CD4-positive, alpha-beta T cell treated with Interleukin-17A for 1 hour (primary cell): Measurements from ENCODE around the gene KIF17.

Experiments used
- DNase-seq: peaks from one replicate; pipeline ENCODE4 v3.0.0-alpha.2; 2020

KIF17 gene

DNA sequence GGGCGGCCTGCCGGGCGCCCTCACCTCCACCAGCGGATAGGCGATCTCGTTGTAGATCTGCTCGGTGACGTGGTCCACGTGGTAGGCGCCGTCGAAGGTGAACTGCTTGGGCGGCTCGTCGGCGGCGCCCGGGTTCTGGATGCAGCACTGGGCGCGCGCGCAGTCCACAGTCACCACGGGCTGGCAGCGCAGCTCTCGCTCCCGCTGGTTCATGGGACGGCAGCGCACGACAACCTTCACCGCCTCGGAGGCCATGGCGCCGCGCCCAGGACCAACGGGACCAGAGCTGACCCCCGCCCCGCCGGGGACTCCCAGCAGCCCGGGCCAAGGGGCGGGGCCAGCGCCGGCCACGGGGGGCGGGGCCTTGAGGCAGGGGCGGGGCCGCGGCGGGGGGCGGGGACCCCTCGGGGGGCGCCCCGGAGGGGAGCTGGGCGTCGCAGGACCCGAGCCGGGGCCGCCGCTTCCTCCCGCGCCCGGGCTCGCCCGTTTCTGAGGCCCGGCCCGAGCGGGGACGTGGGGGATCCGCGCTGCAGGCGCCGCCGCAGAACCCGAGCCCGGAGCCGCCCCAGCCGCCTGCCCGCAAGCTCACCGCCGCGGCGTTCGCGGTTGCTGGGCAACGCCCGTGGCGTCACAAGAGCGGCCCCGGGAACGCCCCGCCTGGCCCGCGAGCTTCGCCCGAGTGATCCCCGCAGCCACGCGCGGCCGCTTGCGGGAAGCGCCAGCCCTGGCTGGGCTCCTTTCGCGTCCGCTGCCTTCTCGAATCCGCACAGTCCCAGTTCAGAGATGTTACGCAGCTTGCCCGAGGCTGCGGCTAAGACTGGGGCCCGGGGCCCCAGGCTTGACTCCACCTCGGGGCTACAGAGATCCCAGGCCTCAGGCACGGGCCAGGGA is at the start of gene KIF17:
TSS of gene KIF17 (minus strand) at position 556 of the 891 bp plus-strand sequence. CDS start at position 255, 301 bp downstream.
- peak; percentile 75 for DNase-seq

DNA sequence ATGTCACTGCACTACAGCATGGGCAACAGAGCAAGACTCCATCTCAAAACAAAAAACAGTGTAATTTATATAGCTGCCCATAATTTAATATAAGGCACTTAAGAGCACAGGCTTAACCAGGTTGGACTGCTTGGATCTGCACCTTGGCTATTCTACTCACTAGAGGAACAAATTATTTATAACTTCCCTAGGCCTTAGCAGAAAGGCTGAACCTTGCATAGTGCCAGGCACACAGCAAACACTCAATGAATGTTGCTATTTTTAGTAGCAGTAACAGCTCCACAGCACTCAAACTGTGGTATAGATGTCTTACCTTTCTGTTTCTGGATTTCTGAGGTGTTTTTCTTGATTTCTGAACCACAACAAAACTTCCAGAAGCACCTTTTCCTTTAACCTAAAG is 49.5 kb upstream of the KIF17 start:
- DNase-seq: no peak

DNA sequence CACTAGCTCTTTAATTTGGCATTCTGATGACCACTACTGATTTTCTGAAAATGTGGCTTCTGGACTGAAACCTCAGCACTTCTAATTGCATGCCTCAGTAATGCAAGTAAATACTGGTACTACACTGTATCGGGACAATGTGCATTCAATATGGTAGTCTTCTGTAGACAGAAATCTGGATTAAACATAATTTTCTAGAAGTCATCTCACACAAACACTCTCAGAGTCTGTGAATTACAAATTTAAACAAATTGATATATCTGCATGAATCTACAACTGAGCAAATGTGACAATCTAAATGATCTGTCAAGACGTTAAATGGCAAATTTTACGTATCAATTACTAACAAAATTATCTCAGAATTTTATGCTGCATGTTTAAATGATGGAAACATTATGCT is 45.6 kb upstream of the KIF17 start:
- DNase-seq: no peak

DNA sequence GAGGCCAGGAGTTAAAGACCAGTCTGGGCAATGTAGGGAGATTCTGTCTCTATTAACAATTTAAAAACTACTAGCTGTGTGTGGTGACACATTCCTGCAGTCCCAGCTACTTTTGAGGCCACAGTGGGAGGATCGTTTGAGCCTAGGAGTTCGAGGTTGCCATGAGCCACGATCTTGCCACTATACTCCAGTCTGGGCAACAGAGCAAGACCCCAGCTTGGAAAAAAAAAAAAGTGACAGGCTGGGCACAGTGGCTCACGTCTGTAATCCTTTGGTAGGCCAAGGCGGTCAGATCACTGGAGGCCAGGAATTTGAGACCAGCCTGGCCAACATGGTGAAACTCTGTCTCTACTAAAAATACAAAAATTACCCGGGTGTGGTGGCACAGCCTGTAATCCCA is 42.5 kb upstream of the KIF17 start:
- DNase-seq: no peak

DNA sequence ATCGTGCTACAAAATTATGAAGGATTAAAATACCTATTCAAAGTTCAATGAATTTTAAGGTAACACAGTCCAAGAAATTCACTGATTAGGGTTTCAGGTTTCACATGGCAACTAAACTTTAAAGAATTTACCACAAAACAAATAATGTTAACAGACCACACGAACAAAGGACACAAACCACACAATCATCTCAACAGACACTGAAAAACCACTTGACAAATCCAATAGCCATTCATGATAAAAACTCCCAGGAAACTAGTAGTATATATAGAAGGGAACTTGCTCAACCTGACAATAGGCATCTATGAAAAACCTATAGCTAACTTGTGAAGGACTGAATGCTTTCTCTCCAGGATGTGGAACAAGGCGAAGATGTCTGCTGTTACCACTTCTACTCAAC is 35.8 kb upstream of the KIF17 start:
- DNase-seq: no peak

DNA sequence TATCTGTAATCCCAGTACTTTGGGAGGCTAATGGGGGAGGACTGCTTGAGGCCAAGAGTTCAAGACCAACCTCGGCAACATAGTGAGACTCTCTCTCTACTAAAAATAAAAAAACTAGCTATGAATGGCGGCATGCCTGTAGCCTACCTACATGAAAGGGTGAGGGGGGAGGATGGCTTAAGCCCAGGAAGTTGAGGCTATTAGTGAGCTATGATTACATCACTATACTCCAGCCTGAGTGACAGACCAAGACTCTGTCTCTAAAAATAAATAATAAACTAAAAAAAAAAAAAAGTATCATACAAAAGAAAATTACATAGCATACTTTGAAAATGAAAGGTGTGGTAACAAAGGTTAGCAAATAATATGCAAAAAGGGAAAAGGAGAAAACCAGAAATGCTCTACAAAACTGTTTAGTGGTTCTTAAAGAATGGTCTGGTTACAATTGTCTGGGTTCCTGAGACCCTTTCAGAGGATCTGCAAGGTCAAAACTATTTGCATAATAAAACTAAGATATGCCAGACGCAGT is 33.7 kb upstream of the KIF17 start:
- DNase-seq: no peak

DNA sequence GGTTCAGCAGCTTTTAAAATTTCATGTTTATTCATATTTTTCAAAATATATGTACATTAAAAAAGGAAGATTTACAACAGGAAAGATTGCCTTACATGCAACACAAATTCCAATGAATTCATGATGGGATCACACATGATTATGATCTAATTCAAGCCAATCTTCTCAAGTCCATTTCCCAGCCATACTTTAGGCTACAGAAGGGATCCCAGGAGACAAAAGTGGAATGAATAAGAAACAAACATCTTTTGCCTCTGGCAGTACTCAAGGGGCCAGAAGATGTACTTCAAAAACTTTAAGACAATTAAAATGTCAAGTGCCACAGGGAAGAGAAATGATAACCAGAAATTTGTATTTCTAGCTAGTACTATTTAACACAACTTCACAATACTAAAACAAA is 24.9 kb upstream of the KIF17 start:
- DNase-seq: no peak

DNA sequence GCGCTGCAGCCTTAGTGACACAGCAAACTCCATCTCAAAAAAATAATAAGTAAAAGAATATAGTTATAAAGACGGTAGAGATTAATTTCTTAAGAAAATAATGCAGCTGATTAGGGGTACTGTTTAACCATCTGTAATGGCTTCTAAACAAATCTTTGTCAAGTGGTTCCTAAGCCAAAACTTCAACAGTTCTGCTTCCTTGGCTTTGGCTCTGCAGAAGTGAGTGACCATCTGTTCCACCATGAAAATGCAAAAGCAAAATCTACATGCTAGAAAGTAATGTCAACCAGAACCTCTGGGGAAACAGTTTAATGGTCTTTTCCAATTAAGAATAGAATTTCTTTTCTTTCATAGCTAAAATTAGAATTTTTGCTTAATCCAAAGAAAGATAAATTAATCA is 23.0 kb upstream of the KIF17 start:
- DNase-seq: no peak

DNA sequence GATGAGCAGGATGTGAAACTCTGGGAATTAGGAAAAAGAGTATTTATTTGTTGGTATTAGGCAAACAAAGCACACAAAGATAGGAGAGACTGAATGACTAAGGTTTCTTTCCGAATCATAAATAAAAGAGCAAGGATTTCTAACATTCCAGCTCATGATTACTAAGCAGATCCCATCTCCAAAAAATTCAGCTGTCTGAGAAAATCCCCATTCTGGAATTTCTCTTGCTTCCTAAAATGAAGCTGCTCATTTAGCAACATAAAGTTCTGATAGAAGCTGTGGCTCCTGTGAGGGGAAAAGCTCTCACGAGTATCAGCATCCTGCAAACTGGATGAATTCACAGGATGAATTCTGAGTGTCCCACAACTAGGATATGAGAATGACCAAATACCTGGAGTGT is 21.4 kb upstream of the KIF17 start:
- DNase-seq: no peak

DNA sequence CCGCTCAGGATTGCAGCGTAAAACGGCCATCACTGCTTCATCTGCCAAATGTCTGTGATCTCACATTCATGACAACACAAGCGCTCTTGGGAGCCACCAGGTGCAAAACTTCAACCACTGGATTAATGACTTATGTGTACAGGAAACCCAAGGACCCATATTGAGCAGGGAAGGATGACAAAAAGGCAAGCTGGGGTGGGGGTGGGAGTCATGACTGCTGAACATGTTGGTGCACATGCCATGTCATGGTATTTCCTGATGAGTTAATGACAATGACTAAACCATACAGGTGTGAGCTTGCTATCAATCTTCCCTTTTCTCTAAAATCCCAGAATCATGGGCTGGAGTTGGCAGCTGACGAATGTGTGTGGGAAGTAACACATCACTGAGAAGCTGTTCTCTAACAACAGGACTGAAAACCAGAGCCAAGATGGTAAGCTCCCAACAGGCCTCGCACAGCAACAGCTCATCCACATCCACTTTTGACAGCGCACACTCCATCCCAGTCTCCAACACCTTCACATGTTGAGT is 17.8 kb upstream of the KIF17 start:
- DNase-seq: no peak

DNA sequence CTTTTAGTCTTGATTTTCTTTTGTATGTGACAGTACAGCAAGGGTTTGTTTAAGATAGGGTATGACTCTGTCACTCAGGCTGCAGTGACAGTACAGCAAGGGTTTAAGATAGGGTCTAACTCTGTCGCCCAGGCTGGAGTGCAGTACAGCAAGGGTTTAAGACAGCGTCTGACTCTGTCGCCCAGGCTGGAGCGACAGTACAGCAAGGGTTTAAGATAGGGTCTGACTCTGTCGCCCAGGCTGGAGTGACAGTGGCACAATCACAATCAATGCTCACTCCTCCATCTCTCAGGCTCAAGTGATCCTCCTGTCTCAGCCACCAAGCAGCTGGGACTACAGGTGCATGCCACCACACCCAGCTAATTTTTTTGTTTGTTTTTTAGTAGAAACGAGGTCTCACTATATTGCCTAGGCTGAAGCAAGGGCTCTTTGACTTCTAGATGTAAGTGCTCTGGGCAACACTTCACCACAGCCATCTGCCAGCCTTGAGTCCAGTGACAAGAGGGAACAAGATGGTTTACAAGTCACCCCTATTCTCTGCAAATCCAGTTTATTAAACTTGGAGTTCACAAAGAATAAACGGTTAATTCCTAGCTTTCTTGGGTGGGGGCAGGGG is 15.7 kb upstream of the KIF17 start:
- no peak for DNase-seq

DNA sequence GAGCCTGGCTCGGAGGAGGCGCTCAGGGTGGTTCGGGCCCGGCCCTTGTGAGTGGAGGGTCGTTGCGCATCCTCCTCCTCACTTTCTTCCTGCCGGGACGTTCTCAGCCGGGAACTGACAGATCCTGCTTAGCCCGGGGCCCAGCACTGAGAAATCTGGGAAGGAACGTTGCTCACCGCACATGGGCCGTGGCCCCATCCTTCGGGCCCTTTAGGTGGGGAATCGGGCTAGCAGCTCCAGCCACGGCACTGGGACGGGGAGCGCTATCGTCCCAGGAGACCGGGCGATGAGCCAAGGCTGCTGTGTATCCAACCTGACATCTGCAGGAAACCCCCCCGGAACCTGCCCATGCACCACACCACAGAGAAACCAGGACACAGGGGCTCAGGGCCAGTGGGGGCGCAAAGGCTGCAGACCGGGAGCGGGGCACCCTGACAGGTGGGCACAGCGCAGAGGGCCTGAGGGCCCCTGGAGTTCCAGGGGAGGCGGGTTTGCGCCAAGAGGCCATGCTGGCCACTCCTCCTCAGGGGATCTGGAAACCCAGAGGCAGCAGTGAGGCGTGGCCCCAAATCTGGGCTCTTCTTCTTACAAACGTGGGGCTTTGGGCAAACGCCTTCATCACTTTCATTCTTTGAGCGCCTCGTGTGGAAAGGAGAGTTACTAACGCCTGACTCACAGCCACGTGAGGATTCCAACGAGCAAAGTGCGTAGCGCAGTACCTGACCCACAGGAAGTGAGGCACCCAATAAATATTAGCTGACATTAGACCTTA is 15.0 kb upstream of the KIF17 start, which contains the start of gene SH2D5:
TSS of gene SH2D5 (minus strand) at position 116 of the 772 bp plus-strand sequence. CDS start 4,659 bp downstream, outside the sequence.
- DNase-seq: peak; percentile 77

DNA sequence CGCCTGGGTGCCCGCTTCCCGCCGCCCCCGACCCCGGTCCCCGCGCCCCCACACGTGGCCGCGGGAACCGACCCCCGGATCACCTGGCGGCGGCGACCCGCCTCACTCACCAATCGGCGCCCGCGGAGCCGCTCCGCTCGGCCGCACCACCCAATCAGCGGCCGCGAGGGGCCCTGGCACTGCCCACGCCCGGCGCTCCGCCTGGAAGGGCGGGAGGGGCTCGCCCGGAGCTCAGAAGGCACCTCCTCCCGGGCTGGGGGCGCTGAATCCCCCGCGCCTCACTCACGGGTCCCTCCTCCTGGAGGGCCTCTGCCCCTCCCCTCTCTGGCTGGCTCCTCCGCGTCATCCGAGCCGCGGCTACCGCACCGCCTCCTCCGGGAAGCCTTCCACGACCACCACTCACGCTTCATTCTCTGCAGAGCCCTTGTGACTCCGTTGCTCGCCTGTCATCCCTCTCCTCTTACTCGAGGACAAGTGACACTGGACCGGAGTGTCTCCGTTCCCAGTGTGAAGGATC is 14.3 kb upstream of the KIF17 start:
- DNase-seq: peak; percentile 65

DNA sequence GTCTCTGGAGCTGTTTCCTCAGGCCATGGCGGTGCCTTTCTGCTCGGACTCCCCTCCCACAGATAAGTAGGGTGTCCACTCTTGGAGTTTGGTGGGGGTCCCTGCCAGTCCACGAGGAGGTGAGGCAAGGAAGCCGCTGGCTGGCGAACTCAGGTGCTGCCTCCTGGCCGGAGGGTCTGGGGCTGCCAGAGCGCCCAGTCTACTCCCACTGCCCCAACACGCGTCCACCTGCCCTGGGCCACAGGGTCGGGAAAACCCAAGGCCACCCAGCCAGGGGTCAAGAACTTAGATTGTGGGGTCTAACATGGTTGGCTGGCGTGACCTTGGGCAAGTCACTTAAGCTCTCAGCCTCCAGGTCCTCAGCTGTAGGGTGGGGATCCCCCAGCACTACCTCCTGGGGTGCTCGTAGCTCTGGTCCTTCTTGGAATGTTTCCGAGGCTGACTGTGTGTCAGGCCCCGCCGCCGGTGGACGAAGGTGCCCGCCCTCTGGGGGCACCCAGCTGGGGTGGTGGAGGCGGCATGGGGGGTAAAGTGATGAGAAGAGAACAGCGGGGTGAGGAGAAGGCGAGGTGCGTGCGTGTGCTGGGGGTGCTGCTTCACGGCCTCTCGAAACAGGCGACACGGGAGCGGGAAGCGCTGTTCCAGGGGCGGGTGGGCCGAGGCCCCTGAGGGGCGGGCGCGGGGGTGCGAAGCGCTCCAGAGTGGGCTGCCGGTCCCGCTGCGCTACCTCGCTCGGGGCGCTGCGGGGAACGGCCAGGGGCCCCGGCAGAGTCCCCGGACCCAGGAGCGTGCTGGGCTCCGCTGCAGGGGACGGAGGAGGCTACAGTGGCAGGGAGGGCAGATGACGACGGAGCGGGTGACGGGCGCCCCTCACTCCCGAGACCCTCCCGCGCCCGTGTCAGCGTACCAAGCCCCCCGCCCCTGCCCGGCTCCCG is 13.5 kb upstream of the KIF17 start:
- DNase-seq: no peak

DNA sequence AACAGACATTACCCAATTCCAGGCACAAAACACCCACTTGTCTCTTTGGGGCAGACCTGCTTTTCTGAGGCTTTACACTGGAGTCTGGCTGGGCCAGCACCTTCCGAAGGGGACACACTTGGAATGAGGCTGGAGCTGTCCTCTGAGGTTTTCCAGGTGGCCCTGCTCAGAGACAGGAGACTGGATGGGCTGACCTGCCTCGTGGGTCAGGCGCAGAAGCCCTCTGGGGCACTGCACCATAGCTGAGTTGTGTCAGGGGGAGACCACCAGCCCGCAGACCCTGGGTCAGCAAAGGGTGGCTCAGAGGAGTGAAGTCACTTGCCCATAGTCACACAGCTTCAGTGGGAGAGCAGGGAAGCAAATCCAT is 12.9 kb upstream of the KIF17 start:
- DNase-seq: no peak

DNA sequence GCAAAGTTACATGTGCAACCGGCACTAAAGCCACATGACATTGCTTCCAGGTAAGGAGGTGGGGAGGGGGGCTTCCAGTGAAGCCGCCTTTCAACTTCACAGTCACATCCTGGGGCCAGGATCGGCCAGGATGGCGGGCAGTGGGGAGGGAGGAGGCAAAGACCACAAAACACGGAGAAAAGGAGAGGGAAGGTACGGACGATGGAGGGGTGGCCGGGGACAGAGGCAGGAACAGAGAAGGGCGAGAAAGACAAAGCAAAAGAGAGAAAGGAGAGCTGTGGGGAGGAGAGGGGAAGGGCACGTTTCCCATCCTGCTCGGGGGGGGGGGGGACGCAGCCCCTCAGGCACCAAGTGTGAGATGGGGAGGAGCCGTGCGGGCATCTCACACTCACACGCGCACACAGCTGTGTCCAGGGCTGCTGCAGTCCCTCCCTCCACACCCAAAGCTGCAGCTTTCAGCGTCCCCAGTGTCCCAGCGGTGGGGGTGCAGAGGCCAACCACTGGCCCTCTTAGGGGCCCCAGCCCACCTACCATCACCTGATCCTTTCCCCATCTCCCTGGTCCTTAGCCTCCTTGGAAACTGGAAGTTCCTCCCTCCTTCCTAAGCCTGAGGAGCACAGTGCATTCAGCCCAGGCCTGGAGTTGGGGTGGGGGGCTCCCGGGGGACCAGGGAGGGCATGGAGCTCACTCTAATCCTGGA is 12.3 kb upstream of the KIF17 start:
- no peak for DNase-seq

DNA sequence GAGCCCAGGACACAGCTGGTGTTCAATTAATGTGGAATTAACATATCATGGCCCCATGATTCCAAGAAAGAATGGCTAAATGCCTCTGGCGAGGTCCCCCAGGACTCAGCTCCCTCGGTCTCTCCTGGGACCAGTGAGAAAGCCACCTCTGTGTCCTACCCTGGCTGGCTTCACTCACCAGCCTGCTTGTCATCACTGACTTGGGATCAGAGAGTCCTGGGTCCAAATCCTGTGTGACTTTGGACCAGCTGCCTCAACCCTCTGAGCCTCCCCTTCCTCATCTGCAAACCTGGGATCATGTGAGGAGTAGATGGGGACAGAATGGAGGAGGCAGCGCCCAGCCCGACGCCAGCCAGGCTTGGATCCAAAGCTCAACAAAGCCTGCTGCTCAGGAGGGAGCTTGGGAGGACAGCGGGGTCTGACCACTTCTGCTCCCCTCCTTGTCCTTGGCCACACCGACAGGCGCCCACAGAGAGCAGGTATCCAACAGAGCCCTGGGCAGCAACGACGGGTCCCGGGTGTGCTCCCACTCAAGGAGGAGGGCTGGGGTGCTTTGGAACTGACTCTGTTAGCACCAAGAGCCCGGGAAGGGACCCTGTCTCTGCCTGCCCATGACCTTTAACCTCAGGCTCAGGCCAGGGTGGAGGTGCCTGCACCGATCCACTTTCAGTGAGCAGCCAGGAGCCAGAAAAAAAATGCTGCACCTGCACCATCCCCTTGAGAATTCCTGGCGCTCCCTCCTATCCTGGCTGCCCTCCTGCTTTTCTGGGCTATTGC is 11.5 kb upstream of the KIF17 start:
- DNase-seq: no peak

DNA sequence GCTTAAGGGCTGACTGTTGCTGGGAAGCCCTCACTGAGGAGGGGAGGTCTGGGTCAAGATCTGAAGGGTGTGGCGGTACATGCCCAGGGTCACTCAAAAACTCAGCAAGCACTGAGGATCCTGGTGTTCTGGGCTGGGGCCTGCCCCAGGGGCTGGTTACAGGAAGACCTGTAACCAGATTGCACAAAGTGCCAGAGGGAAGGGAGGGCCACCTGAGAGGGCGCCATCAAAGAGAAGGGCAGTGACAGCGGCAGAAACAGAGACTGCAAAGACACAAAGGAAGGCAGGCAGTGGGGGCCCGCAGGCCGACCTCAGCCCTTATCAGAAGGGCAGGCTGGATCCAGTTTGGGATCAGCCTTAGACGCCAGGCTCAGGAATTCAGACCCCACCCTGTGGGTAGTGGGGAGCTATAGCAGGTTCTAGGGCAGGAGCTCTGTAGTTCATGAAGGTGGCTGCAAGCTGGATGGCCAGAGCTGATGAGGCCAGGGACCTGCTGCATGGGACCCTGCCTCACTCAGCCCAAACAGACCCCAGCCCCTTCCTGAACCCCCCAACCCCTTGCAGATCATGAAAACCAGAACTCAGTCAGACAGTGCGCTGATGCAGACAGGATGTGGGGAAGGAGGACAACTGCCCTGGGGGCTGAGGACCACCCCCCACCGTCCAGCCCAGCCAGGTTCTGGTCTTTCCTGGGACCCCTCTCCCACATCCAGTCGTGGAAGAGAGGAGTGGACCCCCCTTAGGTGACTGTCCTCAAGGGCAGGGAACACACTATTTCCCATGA is 10.8 kb upstream of the KIF17 start:
- DNase-seq: no peak

DNA sequence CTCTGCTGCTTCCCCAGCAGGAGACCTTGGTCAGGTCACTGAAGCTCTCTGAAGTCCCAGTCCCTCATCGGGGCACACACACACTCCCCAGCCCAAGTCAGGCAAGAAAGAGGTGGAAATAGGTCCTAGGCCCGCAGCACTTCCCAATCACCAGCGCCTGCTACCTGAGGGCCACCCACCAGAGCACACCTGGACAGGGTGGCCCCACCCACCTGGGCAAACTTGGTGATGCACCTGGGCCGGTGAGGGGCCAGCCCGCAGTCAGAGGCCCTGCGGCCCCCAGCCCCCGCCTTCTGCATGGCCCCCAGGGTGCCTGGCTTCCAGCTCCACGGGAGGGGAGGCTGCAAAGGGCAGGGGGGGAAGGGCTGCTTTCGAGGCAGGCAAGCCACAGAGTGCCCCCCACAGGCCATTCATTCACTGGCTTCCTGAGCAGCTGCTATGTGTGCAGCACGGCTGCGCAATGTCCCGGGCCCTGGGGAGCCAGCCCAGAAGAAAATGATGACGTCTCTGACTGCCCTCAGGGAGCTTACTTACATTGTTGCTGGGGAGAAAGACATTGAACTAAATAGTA is 10.0 kb upstream of the KIF17 start:
- DNase-seq: no peak
